OCI-LY7 (cell line): Measurements from ENCODE around the gene ZBTB26. TPM values are rescaled to one million over a fixed set of nuclear protein-coding genes. Genes with fewer than 3 reads are reported as not detected.
"Not testable (repeated sequence)": the region's sequence is repeated elsewhere in the genome, so short reads cannot be mapped to it uniquely, and the experiment has no call there.

ENCODE experiments used
- BruUV-seq: library from RNA; stranded (reverse); fragments of 400-500 nt; replicated peaks from 2 replicates; lab custom pipeline; 2021; lab: Mats Ljungman, UMichigan
- CTCF ChIA-PET: fragments of 300-600 bp; sonication (Branson Sonifier 250); formaldehyde crosslinking; loops from one replicate; lab custom pipeline; 2022; ENCODE audit warnings: antibody characterized with exemption; ENCODE audit not compliant: unreplicated experiment; lab: Charles Lee
- POLR2A ChIA-PET: fragments of 300-600 bp; sonication (Branson Sonifier 250); formaldehyde crosslinking; loops from one replicate; lab custom pipeline; 2022; ENCODE audit warnings: antibody characterized with exemption; lab: Charles Lee
- DNase-seq: peaks from one replicate; pipeline ENCODE4 v3.0.0-alpha.2; 2015; ENCODE audit warnings: low spot score
- H2AFZ ChIP-seq: fragments of 200-600 bp; sonication (generic), shearing (Covaris generic); 2 replicates; pipeline ENCODE4 v1.6.1; 2014; ENCODE audit warnings: mild to moderate bottlenecking, antibody characterized with exemption, low read length, moderate library complexity
- H3K27ac ChIP-seq: fragments of 200-600 bp; sonication (generic); 2 replicates; pipeline ENCODE4 v1.5.1; 2014; ENCODE audit warnings: mixed run types, low read depth, mild to moderate bottlenecking, moderate library complexity, low read length, inconsistent platforms; ENCODE audit not compliant: poor library complexity, severe bottlenecking
- H3K36me3 ChIP-seq: fragments of 200-600 bp; sonication (generic); 2 replicates; pipeline ENCODE4 v1.6.1; 2014; ENCODE audit warnings: mild to moderate bottlenecking, antibody characterized with exemption, low read length, moderate library complexity, mixed read lengths; ENCODE audit not compliant: insufficient read depth
- H3K4me1 ChIP-seq: fragments of 200-600 bp; sonication (generic); 2 replicates; pipeline ENCODE4 v1.5.1; 2014; ENCODE audit warnings: mild to moderate bottlenecking, low read length; ENCODE audit not compliant: insufficient read depth, poor library complexity, severe bottlenecking
- H3K4me2 ChIP-seq: fragments of 200-600 bp; sonication (generic); 2 replicates; pipeline ENCODE4 v1.6.1; 2014; ENCODE audit warnings: mild to moderate bottlenecking, low read length
- H3K4me3 ChIP-seq: fragments of 200-600 bp; sonication (generic); 2 replicates; pipeline ENCODE4 v1.5.1; 2014; ENCODE audit warnings: mild to moderate bottlenecking, low read depth, low read length; ENCODE audit not compliant: poor library complexity, severe bottlenecking
- H3K79me2 ChIP-seq: fragments of 200-600 bp; sonication (generic); 2 replicates; pipeline ENCODE4 v1.6.1; 2016; ENCODE audit warnings: low read depth, mild to moderate bottlenecking, low read length, moderate library complexity, mixed read lengths; ENCODE audit not compliant: insufficient read depth
- H3K9me2 ChIP-seq: fragments of 200-600 bp; sonication (generic); 2 replicates; pipeline ENCODE4 v1.6.1; 2016; ENCODE audit warnings: mild to moderate bottlenecking, low read length, mixed read lengths; ENCODE audit not compliant: insufficient read depth
- H3K9me3 ChIP-seq: fragments of 200-600 bp; sonication (generic); 2 replicates; pipeline ENCODE4 v1.6.1; 2014; ENCODE audit warnings: mild to moderate bottlenecking, mixed run types, low read length, mixed read lengths
- H4K20me1 ChIP-seq: fragments of 200-600 bp; sonication (generic); 2 replicates; pipeline ENCODE4 v1.6.1; 2014; ENCODE audit warnings: mild to moderate bottlenecking, antibody characterized with exemption, low read length, moderate library complexity, mixed read lengths; ENCODE audit not compliant: insufficient read depth
- CTCF ChIP-seq: fragments of 200-600 bp; sonication (generic); conservative IDR thresholded peaks from 2 replicates; pipeline ENCODE4 v1.5.1; 2014; ENCODE audit warnings: mild to moderate bottlenecking, antibody characterized with exemption, low read length, moderate library complexity, mixed read lengths
- EZH2phosphoT487 ChIP-seq: fragments of 200-600 bp; sonication (generic); IDR thresholded peaks from 2 replicates; pipeline ENCODE4 v1.6.1; 2018; ENCODE audit warnings: low read depth, borderline replicate concordance, mild to moderate bottlenecking, mixed run types, antibody characterized with exemption, low read length, moderate library complexity, mixed read lengths
- intact Hi-C: fragments of 100-400 bp; cut with micrococcal nuclease; formaldehyde crosslinking; loops from one replicate; pipeline ENCODE4 v1.10.0; 2022; ENCODE audit not compliant: unreplicated experiment
- total RNA-seq, 2 experiments: library from RNA; depleted of rRNA in 1 of 2; stranded (reverse); fragments of >200 nt in 1 of 2; shearing (Covaris generic) in 1 of 2; gene quantifications; 2 replicates each; pipeline ENCODE4 v1.2.3, GENCODE V29; 2014 to 2022

The ZBTB26 gene
- total RNA-seq, 2 experiments from 2014 or later = 10.8 to 14.2 TPM

GRCh38 chr9:122883125-122883524, 48.2 kb downstream of the ZBTB26 start:
- Histone ChIP-seq H3K27ac (no peak overlapping the region), H3K4me1 (no peaks in the 10 kb centered on the region), H3K9me3 (no peaks in the 10 kb centered on the region), H3K9me2 (no peaks in the 10 kb centered on the region), H2AFZ (no peak overlapping the region), H3K36me3 (peaks cover 93% of the 10 kb centered on the region), H3K79me2 (no peaks in the 10 kb centered on the region), H4K20me1 (no peaks in the 10 kb centered on the region), H3K4me2 (no peak overlapping the region), H3K4me3 (no peak overlapping the region)
- BruUV-seq = no TSS peak
- ChIA-PET POLR2A (interaction anchor here (0.5 to 0.6 kb wide), 2 partner anchors 76 to 715 kb away, joined by 3 read pairs; no protein-coding TSS in a partner anchor), CTCF (no interaction called here)
- DNase-seq = no peak
- no peak for TF ChIP-seq CTCF
- intact Hi-C loops = loop anchor here (5.0 kb wide), 1 partner anchor 36 kb away; no protein-coding TSS in a partner anchor

- CTCF ChIA-PET = no interaction called here
- H3K4me2 ChIP-seq = no peak overlapping the region
- no peak for DNase-seq
- H3K27ac ChIP-seq = no peak overlapping the region
- H3K4me3 ChIP-seq = no peak overlapping the region
- TSS peak; percentile 16 for BruUV-seq
- intact Hi-C loops = no loop called here
- POLR2A ChIA-PET = interaction anchor here (1.4 kb wide), 1 partner anchor 23 kb away, joined by 3 read pairs; no protein-coding TSS in a partner anchor
- peaks cover 5% of the 10 kb centered on the region for H3K4me1 ChIP-seq
- H3K79me2 ChIP-seq = no peaks in the 10 kb centered on the region
- H3K36me3 ChIP-seq = peaks cover 97% of the 10 kb centered on the region
- no peak overlapping the region for H2AFZ ChIP-seq
- H3K9me2 ChIP-seq = no peaks in the 10 kb centered on the region
- H4K20me1 ChIP-seq = no peaks in the 10 kb centered on the region
- TF ChIP-seq EZH2phosphoT487 (no peak), CTCF (no peak)
- H3K9me3 ChIP-seq = no peaks in the 10 kb centered on the region
These were observed 51.9 kb downstream of the ZBTB26 start for GRCh38 chr9:122879443-122879842.

GRCh38 chr9:122875523-122875922, 55.8 kb downstream of the ZBTB26 start:
- Histone ChIP-seq H4K20me1 (no peaks in the 10 kb centered on the region), H3K4me1 (peaks cover 5% of the 10 kb centered on the region), H3K4me3 (no peak overlapping the region), H2AFZ (no peak overlapping the region), H3K4me2 (no peak overlapping the region), H3K36me3 (peaks cover 96% of the 10 kb centered on the region), H3K79me2 (no peaks in the 10 kb centered on the region), H3K27ac (no peak overlapping the region), H3K9me2 (no peaks in the 10 kb centered on the region), H3K9me3 (no peaks in the 10 kb centered on the region)
- ChIA-PET CTCF (interaction anchor here (1.1 kb wide), 1 partner anchor 11 kb away, joined by 3 read pairs; no protein-coding TSS in a partner anchor), POLR2A (interaction anchor here (0.6 to 1.4 kb wide), 5 partner anchors 10 to 27 kb away, joined by 3 read pairs; no protein-coding TSS in a partner anchor)
- peak; percentile 8 for DNase-seq
- TSS peak; percentile 23 for BruUV-seq
- intact Hi-C loops = no loop called here
- no peak for TF ChIP-seq CTCF
- no peak for TF ChIP-seq EZH2phosphoT487

- H3K9me3 ChIP-seq, CTCF ChIA-PET, POLR2A ChIA-PET, H3K27ac ChIP-seq, H3K4me1 ChIP-seq, BruUV-seq, H4K20me1 ChIP-seq, H3K4me3 ChIP-seq, DNase-seq, intact Hi-C loops, H3K79me2 ChIP-seq, H3K4me2 ChIP-seq, H2AFZ ChIP-seq, H3K9me2 ChIP-seq: not testable (repeated sequence)
- H3K36me3 ChIP-seq = peaks cover 72% of the 10 kb centered on the region
These were observed 64.0 kb downstream of the ZBTB26 start for GRCh38 chr9:122867276-122867675.
